Measurements from ENCODE around the gene DDX54.
A peak's percentile ranks its signal among the peaks of the same experiment; 100 is the strongest.

The DDX54 gene

DNA sequence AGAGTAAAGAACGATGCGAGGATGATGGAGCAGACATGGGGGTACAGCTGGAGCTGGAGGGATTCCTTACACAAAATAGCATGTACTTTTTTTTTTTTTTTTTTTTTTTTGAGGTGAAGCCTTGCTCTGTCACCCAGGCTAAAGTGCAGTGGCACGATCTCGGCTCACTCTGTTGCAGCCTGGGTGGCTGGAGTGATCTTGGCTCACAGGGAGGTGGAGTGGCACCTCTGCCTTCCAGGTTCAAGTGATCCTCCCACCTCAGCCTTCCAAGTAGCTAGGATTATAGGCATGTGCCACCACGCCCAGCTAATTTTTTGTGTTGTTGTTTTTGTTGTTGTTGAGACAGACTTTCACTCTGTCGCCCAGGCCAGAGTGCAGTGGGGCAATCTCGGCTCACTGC, 44.6 kb downstream of the DDX54 start:
- no peak for DNase-seq (ENCODE audit: low spot score)

DNA sequence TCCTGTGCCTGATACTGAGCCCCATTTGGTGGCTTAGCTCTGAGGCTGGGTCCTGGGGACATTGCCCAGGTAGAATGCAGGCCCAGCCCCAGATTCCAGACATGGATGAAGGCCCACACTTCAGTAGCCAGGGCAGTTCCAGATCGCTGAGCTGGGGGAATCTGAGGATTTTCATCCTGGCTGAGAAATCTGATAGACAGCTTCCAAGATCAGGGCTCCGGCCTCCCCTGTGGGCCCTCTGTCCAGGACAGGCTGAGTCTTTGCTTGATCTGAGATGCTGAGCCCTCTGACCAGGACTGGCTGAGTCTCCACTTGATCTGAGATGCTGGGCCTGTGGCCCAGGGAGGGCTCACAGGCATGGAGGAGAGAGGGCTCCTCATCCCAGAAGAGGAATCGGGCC, 46.5 kb downstream of the DDX54 start:
- no peak for DNase-seq (ENCODE audit: low spot score)

DNA sequence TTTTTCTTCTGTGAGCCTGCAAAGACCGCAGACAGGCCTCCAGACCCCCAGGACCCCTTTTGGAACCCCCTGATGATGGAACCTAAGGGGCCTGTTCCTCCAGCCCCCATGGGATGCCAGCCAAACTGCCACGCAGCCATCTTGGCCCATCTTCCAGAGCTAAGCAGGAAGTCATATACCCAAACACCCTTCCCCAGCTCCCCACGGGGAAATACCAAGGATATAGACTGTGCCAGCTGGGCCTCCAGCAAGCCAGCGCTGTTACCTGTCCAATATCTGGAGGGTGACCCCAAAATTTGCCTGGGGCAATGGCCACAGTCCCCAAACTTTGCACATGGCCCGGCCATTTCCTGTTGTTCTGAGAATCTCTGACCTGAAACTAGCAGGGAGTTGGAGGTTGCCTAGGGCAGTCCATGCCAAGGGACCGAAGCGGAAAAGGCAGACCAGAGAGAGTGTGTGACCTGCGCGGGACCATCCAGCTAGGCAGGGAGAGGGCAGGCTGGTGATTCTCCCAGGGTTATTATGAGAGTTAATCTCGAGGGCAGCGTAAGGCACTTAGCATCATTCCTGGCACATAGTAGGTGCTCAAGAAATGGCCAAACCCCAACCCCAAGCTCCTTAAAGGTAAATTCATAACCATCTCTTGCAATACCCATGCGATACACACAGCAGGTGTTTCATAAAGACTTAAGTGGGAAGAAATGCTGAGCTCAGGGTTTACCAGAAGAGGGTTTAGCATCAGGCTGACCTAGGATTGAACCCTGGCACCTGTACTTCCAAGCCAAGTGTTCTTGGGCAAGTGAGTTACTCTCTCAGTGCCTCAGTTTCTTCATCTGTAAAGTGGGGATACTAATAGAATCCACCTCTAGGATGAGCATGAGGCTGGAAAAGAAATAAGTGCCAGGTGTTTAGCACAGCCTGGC, 47.2 kb downstream of the DDX54 start:
- DNase-seq (ENCODE audit: low spot score), result no peak

DNA sequence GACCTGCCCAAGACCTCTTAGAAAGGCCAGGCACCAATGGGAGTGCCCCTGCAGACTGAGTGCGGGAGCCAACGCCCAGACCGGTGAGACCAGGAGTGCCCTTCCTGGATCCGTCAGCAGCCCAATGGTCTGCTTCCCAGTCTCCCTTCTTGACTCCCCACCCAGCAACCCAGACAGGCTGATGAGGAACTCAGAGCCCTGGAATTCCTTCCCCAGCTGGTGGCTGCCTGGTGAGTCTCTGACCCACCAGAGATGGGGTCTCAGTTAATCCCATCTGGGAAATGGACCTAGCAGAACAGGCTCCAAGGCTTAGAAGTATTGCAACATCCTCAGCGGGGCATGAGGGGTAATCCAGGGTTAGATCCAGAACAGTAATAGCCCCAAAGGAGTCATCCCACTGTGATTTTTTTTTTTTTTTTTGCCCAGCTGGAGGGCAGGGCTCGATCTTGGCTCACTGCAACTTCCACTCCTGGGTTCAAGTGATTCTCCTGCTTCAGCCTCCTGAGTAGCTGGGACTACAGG, 48.2 kb downstream of the DDX54 start:
- DNase-seq (ENCODE audit: low spot score), result no peak

DNA sequence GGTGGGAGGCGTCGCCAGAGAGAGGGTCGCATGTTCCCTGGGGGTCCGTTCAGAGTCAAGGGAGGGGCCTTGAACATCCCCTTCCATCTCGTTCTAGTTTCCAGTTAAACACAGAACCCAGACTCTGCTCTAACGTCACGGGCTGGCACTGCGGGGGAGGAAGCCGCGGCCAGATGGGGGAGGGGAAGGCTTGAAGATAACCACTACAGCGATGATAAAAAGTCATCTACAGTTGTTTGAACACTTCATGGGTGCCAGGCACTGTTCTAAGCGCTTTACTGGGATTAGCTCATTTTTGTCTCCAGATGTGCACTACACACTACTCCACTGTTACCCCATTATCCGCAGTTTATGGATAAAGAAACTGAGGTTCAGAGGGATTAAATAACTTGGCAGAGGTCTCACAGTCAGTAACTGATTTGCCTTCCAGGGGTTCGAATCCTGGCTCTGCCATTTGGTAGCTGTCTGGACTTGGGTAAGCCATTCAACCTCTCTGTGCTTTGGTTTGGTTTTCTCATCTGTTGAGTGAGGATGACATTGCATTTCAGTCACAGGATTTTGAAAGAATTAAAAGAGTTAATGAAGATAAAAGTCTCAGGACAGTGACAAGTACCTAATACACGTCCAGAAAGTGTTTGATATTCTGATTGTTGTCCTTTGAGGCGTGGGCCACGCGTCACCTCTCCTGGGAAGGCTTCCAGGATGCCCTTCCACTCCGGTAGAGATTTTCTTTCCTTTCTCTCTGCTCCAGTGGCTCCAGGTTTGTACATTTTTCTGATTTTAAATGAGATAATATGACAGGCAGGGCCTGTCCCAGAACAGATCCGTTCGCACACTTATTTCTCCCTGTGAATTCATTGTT, 48.9 kb downstream of the DDX54 start:
- DNase-seq (ENCODE audit: low spot score), result peak; percentile 37

DNA sequence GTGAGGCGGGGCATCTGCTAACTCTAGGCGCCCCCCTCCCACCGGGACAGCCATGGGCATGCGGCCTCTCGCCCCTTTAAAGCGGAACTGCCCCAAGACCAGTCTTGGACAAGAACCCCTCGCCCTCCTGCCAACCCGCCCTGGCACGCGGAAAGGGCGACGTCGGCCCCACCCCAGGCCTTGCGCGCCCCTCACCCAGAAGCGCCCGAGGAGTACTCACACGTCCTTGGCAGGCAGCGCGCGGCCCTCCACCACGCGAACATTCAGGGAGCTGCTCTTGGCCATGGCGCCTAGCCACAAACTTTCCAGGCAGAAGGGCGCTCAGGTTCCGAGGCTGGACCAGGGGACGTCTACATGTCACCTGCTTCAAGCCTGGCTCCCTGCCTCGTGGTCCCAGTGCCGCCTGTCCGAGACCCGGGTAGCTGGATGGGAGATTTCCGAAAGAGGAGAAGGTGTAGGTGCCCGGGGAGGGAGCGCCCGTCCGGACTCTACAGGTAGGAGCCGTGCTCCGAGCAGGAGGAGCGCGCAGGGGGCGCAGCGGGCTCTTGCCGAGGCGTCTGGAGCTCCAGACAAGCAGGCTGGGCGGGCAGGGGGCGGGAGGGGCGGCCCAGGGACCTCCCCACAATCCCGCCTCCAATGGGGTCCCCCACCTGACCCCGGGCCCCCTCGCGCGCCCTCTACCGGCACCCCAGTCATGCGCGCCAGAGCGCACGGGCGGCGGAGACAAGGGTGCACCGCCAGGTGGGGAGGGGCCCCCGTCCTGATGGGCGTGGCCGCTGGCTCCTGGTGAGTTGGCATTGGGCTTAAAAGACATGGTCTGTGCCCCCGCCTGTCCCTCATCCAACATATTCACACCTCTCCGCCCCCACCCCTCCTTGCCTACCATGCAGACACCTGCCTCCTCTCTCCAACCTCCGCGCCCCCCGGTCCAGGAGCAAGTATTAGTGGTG, 49.8 kb downstream of the DDX54 start, which contains the start of gene RASAL1:
Gene RASAL1, minus strand, starts transcription at position 584 of the 950 bp plus-strand sequence. Its CDS starts 299 bp downstream, at position 285.
- peak; percentile 72 for DNase-seq (ENCODE audit: low spot score)

DNA sequence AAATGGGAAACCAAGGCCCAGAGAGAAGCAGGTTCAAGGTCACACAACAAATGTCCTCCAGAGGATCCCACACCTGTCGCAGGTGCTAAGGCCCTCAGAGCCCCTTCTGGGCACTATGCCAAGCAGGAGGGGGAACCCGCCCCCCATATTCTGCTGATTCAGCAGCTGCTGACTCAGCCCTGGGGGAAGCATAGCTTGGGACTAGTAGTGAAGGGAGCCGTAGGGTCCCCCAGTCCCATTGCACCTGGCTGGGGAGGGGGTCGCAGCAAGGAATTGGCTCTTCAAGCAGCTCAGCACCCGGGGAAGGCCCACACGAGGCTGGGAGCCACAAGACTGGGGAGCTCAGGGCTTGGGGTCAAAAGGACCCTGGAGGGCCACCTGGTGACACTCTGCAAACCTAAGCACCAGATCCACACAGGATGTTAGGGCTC, 50.7 kb downstream of the DDX54 start:
- no peak for DNase-seq (ENCODE audit: low spot score)

DNA sequence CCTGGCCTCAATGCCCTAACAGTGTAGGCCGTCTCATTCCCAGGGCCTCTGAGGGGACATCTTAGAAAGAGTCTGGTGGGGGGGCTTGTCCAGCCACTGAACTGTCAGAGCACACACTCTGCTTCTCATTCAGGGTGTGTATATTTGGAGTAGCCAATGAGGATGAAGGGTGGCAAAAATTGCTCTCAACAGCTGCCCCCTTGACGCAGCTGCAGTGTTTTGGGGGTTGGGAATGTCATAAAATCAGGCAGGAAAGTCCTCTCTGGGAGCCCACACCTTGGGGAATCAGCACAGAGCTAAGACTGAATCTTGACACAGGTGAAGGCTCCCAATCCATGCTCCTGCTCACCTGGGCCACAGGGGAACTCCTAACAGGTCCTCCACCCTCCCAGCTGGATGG, 51.2 kb downstream of the DDX54 start:
- no peak for DNase-seq (ENCODE audit: low spot score)

DNA sequence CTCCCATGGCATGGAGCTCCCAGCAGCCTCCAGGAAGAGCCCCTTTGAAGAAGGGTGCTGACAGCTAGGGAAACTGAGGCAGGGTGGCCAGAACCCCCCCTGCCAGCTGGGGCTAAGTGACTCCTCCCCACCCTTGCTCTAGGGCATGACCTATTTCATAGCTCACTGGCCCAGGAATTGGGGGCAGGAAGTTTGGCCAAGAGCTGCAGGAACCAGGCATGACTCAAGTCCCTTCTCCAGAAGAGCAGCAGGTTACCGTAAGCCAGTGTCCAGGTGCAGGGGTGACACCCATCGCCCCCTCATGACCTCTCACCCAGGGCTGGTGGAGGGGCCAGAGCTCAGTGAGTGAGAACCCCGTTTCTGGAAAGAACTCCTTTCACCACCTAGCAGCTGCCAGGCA, 51.6 kb downstream of the DDX54 start:
- DNase-seq (ENCODE audit: low spot score), result no peak

DNA sequence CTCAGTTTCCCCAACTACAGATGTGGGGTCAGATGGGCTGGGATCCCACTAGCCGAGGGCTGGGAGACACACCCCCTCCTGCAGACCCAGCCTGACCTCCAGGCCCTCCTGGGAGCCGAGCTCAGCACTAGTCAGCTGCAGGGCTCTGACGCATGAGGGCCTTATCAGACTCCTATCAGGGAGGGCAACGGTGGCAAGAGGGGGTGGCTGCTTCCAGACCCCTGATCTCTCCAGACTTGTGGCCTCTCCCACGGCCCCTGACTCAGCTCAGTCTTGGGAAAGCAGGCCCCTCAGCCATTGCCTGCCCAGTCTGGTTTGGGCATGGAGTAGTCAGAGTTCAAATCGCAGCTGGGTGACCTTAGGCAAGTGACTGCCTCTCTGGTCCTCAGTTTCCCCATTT, 52.2 kb downstream of the DDX54 start:
- DNase-seq (ENCODE audit: low spot score), result no peak

DNA sequence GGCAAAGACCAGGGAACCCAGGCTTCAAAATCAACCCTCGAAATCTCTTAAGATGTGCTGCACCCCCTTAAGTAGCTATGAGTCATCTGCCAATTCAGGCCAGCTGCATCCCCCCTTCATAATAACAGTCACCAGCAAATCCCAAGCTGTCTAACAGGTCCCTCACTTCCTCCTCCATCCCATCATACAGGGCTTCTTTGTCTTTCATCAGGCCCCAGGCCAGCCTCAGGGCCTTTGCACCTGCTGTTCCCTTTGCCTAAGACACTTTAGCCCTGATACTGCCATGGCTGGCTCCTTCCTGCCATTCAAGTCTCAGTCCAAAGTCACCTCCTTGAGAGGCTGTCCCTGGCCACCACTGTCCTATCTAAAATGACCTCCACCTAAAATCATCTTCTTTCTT, 53.7 kb downstream of the DDX54 start:
- no peak for DNase-seq (ENCODE audit: low spot score)

DNA sequence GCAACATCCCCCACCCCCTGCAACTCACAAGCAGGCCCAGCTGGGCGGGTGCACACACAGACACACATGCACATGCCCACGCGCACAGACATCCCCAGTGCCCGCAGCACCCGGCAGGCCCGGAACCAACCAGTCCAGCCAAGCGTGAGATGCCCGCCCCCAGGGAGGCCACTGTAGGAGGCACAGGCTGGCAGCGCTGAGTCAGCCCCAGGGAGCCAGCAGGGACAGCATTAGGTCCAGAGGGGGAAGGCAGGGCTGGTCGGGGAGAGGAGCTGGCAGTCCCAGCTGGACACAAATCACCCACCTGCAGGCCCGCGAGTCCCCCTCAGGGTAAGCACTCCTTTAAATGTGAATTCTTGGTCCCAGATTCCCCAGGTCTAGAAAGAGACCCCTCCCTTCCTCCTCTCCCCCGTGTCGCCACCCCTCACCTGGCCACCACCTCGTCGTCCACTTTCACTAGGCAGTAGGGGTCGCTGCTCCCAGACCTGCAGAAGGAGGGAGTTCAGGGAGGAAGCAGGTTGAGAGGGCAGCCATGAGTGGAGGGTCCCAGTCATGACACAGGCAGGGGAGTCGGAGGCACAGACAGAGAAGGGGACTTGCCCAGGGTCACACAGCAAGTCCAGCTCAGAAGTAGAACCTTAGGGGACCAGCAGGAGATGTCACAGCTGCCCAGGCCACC, 54.7 kb downstream of the DDX54 start:
- DNase-seq (ENCODE audit: low spot score), result no peak

DNA sequence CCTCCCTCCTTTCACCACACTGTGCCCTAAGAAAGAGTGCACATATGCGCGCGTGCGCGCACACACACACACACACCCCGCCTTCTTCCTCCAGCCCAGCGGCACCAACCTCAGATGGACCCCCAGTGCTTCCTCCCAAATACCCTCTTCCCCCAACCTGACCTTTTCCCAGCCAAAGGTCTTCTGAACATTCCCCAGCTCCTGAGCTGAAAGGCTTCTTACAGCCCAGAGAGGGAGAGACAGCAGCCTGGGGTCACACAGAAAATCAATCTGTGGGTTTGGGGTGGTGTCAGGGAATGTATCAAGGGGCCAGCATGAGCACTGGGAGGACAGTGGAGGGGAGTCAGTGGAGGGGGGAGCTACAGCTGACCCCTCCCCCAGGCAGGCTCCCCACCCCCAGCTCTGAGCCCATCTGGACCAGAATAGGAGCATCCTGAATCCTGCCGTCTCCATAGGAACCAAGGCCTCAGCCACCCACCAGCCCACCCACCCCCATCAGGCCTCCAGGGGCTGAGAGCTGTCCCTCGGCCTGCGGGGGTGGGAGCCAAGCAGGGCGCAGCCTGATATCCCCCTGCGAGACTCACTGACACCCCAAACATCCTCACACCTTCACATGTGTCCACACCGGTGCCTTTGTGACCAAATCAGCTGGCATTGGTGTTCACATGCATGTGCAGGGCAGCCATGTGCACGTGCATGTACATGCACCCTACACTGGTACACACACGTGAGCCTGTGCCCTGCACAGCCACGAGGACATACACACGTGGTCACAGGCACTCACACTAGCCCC, 55.4 kb downstream of the DDX54 start:
- DNase-seq (ENCODE audit: low spot score), result no peak

DNA sequence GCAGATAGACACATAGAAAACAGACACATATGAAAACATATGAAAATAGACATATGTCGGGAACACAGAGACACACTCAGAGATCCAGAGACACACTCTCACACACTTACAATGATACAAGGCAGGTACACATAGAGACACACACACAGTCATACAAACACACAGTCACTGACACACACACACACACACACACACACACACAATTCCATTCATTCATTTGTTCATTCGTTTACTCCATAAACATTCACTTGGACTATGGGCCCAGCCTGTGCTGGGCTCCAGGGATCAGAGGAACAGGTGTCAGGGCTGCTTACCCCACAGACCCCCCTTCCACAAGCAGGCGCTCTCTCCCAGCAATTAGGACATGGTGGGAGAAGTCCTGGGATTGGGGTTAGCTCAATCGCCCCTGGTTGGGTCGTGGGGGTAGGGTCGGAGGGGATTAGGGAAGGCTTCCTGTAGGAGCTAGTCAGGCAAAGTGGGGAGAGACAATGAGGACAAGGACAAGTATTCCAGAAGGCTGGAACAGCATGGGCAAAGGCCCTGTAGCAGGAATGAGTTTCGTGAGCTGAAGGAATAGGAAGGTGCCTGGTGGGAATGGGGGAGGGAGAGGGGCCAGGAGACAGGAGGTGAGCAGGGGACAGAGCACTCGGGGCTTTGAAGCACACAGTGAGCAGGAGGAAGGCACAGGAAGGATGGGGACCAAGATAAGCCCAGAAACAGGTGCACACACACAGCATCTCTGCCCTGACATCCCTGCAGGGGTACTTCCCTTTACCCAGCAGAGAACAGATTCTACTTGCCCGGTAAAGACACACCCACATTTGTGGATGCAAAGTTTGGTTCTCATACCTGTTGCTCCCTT, 56.2 kb downstream of the DDX54 start:
- no peak for DNase-seq (ENCODE audit: low spot score)

DNA sequence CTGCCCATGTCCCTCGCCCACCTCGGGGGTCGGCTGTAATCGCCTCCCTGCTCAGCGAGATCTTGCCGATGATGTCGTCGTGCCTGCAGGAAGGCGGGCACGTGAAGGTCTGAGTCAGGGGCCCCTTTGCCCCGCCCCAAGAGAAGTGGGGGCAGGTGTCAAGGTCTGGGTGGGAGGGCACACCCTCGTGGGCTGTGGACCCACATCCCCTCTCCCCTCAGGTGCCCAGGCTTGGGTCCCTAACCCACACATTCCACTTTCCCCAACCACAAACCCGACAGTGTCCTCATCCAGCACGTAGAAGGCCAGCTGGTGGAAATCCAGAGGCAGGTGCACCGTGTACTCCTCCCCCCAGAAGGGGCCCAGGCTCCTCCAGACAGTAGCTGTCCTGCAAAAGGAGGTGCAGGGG, 57.5 kb downstream of the DDX54 start:
- DNase-seq (ENCODE audit: low spot score), result no peak

DNA sequence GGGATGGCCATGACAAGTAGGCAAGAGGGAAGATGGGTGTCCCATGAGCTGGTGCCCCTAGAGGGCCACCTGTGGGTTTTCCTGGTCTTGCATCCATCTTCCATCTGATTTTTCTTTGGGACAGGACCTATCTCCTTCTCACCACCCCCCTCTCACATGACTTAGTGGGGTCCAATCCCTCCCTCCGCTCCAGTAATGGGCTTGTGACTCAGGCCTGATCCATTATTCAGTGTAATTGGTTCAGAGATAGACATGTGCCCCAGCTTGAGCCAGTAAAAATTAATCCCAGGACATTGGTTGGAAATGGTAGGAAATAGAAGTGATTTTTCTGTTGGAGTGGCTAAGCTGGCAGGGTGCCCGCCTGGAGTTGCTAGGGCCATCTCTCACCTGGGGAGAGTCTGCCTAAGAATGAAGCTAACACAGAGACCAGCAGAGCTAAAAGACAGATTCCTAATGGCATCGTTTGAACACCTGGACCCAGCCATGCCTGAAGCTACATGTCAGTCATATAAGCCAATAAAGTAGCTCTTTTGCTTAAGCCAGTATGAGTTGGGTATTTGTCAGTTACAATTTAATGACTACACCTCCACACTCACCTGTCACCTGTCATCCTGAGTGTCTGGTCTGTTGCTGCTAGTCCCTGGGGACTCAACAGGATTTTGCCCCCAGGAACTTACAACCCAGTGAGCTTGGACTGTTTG, 64.5 kb downstream of the DDX54 start:
- DNase-seq (ENCODE audit: low spot score), result no peak

DNA sequence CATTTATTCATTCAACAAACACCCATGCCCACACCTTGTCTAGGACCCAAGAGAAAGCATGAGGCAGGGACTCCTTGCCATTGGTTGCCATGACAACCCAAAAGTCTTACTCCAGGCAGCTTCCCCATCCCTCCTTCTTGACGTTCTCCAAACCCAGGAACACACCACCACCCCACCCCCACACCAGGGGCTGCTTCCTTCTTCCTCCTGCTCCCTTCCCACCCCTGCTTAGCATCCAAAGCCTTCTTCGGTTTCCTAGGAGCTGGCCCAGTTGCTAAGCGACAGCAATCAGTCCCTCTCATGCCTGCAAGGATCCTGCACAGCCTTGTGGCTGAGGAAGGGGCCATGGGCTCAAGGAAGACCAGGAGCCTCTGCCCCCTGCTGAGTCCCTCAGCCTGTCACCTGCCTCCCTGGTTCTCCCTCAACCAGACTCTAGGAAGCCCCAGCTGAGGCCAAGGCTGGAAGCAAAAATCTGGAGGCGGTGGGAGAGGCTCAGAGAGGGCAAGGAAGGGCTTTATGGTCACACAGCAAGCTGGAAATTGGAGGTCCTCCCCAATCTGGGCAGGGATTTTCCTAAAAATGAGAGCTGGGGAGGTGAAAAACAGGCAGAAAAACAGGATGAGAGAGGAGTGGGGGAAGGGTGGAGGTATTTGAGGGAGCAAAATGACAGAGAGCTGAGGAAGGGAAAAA, 65.2 kb downstream of the DDX54 start:
- no peak for DNase-seq (ENCODE audit: low spot score)

DNA sequence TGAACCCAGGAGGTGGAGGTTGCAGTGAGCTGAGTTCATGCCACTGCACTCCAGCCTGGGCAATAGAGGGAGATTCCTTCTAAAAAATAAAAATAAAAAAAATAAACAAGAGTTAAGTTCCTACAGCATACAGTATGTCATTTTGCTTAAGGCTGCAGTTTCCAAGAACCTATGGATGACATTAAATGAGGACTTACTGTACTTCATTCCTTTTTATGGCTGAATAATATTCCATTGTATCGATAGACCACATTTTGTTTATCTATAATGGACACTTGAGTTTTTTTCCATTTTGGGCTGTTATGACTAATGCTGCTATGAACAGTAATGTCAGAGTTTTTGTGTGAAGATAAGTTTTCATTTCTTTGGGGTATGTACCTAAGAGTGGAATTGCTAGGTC, 67.1 kb downstream of the DDX54 start:
- no peak for DNase-seq (ENCODE audit: low spot score)

All from activated CD4-positive, alpha-beta T cell treated with anti-CD3 and anti-CD28 coated beads, Interleukin-2, Interleukin-4, amounts not matched to agents 100 ng/mL and 50 ng/mL, durations not matched to agents 16 hours and 8 hours (primary cell).